Activated CD8-positive, alpha-beta memory T cell treated with anti-CD3 and anti-CD28 coated beads, Interleukin-2, amount 10 ng/mL, durations not matched to agents 7 days and 5 days (primary cell): ENCODE results near the gene MFF. TPM values are rescaled to one million over a fixed set of nuclear protein-coding genes. Genes with fewer than 3 reads are reported as not detected.
"Not testable (repeated sequence)": the region's sequence is repeated elsewhere in the genome, so short reads cannot be mapped to it uniquely, and the experiment has no call there.

Source experiments
- ATAC-seq: fragments of 150-1000 bp; cut with Tn5 transposase; one replicate; pipeline ENCODE4 v1.10.0; 2021; ENCODE audit warnings: moderate library complexity
- CTCF ChIA-PET: fragments of 350-600 bp; sonication (Branson Sonifier 250); formaldehyde crosslinking; loops from one replicate; lab custom pipeline; 2021; ENCODE audit warnings: antibody characterized with exemption; lab: Charles Lee
- DNase-seq: peaks from one replicate; pipeline ENCODE4 v3.0.0-alpha.2; 2020
- H3K27ac Mint-ChIP-seq: one replicate; pipeline ENCODE4 v1.8.0; 2021; ENCODE audit warnings: mild to moderate bottlenecking, mixed read lengths
- H3K27me3 Mint-ChIP-seq: one replicate; pipeline ENCODE4 v1.8.0; 2021; ENCODE audit warnings: mixed read lengths
- H3K36me3 Mint-ChIP-seq: one replicate; pipeline ENCODE4 v1.8.0; 2021; ENCODE audit warnings: mild to moderate bottlenecking, mixed read lengths
- H3K4me1 Mint-ChIP-seq: one replicate; pipeline ENCODE4 v1.8.0; 2021; ENCODE audit warnings: mixed read lengths
- H3K4me3 Mint-ChIP-seq: one replicate; pipeline ENCODE4 v1.8.0; 2021; ENCODE audit warnings: mild to moderate bottlenecking, moderate library complexity, mixed read lengths
- H3K9me3 Mint-ChIP-seq: one replicate; pipeline ENCODE4 v1.8.0; 2022; ENCODE audit warnings: low read depth, mixed read lengths
- total RNA-seq, 2 experiments: library from RNA; stranded (reverse); gene quantifications; one replicate each; pipeline ENCODE4 v1.2.3, GENCODE V29; 2021

Gene MFF
- total RNA-seq, 2 experiments from 2014 or later = 63.7 to 70.6 TPM

GRCh38 chr2:227374158-227374557 lies 49.1 kb downstream of the MFF start:
- Mint-ChIP-seq H3K9me3 (no peaks in the 10 kb centered on the region), H3K27me3 (peaks cover 11% of the 10 kb centered on the region), H3K4me3 (no peak overlapping the region), H3K36me3 (no peaks in the 10 kb centered on the region), H3K27ac (no peak overlapping the region), H3K4me1 (peaks cover 6% of the 10 kb centered on the region)
- DNase-seq (peak; percentile 68), ATAC-seq (peak; percentile 64)
- CTCF ChIA-PET = no interaction called here

DNA sequence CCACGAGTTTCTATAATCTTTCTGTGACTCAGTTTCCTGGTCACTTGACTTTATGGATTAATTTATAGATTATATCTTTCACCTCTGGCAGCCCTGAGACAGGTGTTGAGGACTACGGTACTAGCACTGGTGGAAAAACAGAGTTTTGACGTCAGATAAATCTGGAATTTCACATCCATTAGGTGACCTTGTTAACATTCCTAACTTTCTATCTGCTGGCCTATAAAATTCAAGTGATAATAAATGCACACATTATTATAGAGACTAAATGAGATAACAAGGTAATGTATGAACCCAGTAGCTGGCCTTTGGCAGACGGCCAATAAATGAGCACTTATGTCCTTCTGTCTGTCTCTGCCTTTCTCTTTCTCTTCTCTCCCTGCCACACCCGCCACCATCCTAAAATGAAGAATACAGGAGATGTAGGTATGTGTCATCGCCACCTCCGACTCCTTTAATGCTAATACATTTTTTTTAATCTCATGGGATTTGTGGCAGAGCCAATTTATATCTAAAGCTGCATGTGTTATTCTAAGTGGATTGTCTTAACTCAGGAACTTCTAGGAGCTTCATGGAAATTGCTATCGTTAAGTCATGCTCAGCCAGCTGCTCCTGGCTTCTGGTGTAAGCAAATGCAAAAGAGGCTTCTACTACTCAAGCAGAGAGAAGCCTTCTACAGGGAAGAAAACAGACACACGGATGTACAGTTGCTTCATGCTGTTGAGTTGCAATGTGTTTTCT lies 51.8 kb downstream of the MFF start:
- DNase-seq = no peak
- H3K27me3 Mint-ChIP-seq = peaks cover 16% of the 10 kb centered on the region
- peaks cover 6% of the 10 kb centered on the region for H3K4me1 Mint-ChIP-seq
- H3K36me3 Mint-ChIP-seq = no peaks in the 10 kb centered on the region
- CTCF ChIA-PET = interaction anchor here (1.6 kb wide), 1 partner anchor 55 kb away, joined by 3 read pairs; no protein-coding TSS in a partner anchor
- no peaks in the 10 kb centered on the region for H3K9me3 Mint-ChIP-seq
- ATAC-seq = no peak
- no peak overlapping the region for H3K4me3 Mint-ChIP-seq
- no peak overlapping the region for H3K27ac Mint-ChIP-seq

- Mint-ChIP-seq H3K27ac (no peak overlapping the region), H3K9me3 (no peaks in the 10 kb centered on the region), H3K27me3 (peaks cover 21% of the 10 kb centered on the region), H3K4me3 (no peak overlapping the region), H3K4me1 (peaks cover 6% of the 10 kb centered on the region), H3K36me3 (no peaks in the 10 kb centered on the region)
- DNase-seq (no peak), ATAC-seq (no peak)
- CTCF ChIA-PET = no interaction called here
Observed at GRCh38 chr2:227377467-227378351, 52.7 kb downstream of the MFF start.

GRCh38 chr2:227378371-227378782 lies 53.3 kb downstream of the MFF start:
- DNase-seq = no peak
- Mint-ChIP-seq H3K27me3 (peaks cover 21% of the 10 kb centered on the region), H3K36me3 (no peaks in the 10 kb centered on the region), H3K4me3 (no peak overlapping the region), H3K4me1 (peaks cover 6% of the 10 kb centered on the region), H3K27ac (no peak overlapping the region), H3K9me3 (no peaks in the 10 kb centered on the region)
- ATAC-seq = no peak
- CTCF ChIA-PET = no interaction called here

GRCh38 chr2:227379095-227379494 lies 54.0 kb downstream of the MFF start, which contains the start of gene TM4SF20:
Gene TM4SF20, minus strand, starts transcription at chr2:227379306. Its CDS starts 38 bp downstream, at chr2:227379268.
- CTCF ChIA-PET = interaction anchor here (0.7 kb wide), 1 partner anchor 251 kb away, joined by 3 read pairs; no protein-coding TSS in a partner anchor
- H3K36me3 Mint-ChIP-seq = no peaks in the 10 kb centered on the region
- peaks cover 5% of the 10 kb centered on the region for H3K4me1 Mint-ChIP-seq
- H3K9me3 Mint-ChIP-seq = no peaks in the 10 kb centered on the region
- ATAC-seq = no peak
- H3K27me3 Mint-ChIP-seq = peaks cover 24% of the 10 kb centered on the region
- no peak within 1 kb of the TSS for H3K4me3 Mint-ChIP-seq
- no peak for DNase-seq
- H3K27ac Mint-ChIP-seq = no peak within 1 kb of the TSS

GRCh38 chr2:227382241-227382835 lies 57.3 kb downstream of the MFF start:
- H3K4me1 Mint-ChIP-seq, H3K9me3 Mint-ChIP-seq, ATAC-seq, H3K4me3 Mint-ChIP-seq, H3K36me3 Mint-ChIP-seq, DNase-seq, CTCF ChIA-PET, H3K27ac Mint-ChIP-seq: not testable (repeated sequence)
- H3K27me3 Mint-ChIP-seq = peaks cover 21% of the 10 kb centered on the region

- CTCF ChIA-PET = no interaction called here
- ATAC-seq = no peak
- H3K9me3 Mint-ChIP-seq = no peaks in the 10 kb centered on the region
Observed at GRCh38 chr2:227383686-227384085, 58.6 kb downstream of the MFF start.

GRCh38 chr2:227386630-227387029 lies 61.6 kb downstream of the MFF start:
- DNase-seq (no peak), ATAC-seq (no peak)
- Mint-ChIP-seq H3K4me3 (no peak overlapping the region), H3K4me1 (peaks cover 5% of the 10 kb centered on the region), H3K27me3 (peaks cover 16% of the 10 kb centered on the region), H3K9me3 (no peaks in the 10 kb centered on the region), H3K27ac (no peak overlapping the region), H3K36me3 (no peaks in the 10 kb centered on the region)
- CTCF ChIA-PET = interaction anchor here (1.5 kb wide), 1 partner anchor 149 kb away, joined by 5 read pairs; no protein-coding TSS in a partner anchor

More at GRCh38 chr2:227383686-227384085, 58.6 kb downstream of the MFF start:
- no peak overlapping the region for H3K4me3 Mint-ChIP-seq
- peaks cover 21% of the 10 kb centered on the region for H3K27me3 Mint-ChIP-seq
- H3K36me3 Mint-ChIP-seq = no peaks in the 10 kb centered on the region
- H3K4me1 Mint-ChIP-seq = peaks cover 5% of the 10 kb centered on the region
- DNase-seq = no peak
- H3K27ac Mint-ChIP-seq = no peak overlapping the region

- H3K4me3 Mint-ChIP-seq, H3K36me3 Mint-ChIP-seq, H3K4me1 Mint-ChIP-seq, DNase-seq, H3K27me3 Mint-ChIP-seq, ATAC-seq, H3K9me3 Mint-ChIP-seq, H3K27ac Mint-ChIP-seq: not testable (repeated sequence)
- CTCF ChIA-PET = interaction anchor here (1.5 kb wide), 1 partner anchor 149 kb away, joined by 5 read pairs; no protein-coding TSS in a partner anchor
Observed at GRCh38 chr2:227387583-227387982, 62.5 kb downstream of the MFF start, which contains the start of gene SCYGR1. Gene SCYGR1, minus strand, starts transcription at chr2:227387949. Its CDS starts 0 bp downstream, at chr2:227387949.

- no peak for ATAC-seq
- DNase-seq = no peak
- Mint-ChIP-seq H3K27ac (no peak overlapping the region), H3K36me3 (no peaks in the 10 kb centered on the region), H3K9me3 (no peaks in the 10 kb centered on the region), H3K4me3 (no peak overlapping the region), H3K27me3 (peaks cover 8% of the 10 kb centered on the region), H3K4me1 (peaks cover 5% of the 10 kb centered on the region)
- CTCF ChIA-PET = interaction anchor here (0.8 kb wide), 1 partner anchor 306 kb away, joined by 3 read pairs; no protein-coding TSS in a partner anchor
Observed at GRCh38 chr2:227388537-227389011, 63.5 kb downstream of the MFF start.

DNA sequence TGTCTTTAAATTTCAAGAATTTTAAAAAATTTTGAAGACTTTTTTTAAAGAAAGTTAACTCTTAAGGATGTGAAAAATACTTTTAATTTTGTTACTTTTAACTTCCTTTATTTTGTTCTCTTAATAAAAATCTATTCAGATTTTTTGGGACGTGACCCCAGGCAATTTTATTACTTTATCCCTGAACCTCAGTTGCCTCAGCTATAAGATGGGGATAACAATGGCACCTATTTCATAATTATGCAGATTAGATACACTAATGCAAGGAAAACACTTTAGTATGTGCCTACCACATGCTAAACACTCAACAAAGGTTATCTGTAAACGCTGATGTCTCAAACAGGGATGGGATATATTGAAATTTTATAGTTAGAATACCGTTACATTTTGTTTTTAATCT lies 64.2 kb downstream of the MFF start:
- Mint-ChIP-seq H3K4me3 (no peak overlapping the region), H3K9me3 (no peaks in the 10 kb centered on the region), H3K4me1 (peaks cover 5% of the 10 kb centered on the region), H3K36me3 (no peaks in the 10 kb centered on the region), H3K27ac (no peak overlapping the region), H3K27me3 (peaks cover 6% of the 10 kb centered on the region)
- DNase-seq (no peak), ATAC-seq (no peak)
- CTCF ChIA-PET = no interaction called here

DNA sequence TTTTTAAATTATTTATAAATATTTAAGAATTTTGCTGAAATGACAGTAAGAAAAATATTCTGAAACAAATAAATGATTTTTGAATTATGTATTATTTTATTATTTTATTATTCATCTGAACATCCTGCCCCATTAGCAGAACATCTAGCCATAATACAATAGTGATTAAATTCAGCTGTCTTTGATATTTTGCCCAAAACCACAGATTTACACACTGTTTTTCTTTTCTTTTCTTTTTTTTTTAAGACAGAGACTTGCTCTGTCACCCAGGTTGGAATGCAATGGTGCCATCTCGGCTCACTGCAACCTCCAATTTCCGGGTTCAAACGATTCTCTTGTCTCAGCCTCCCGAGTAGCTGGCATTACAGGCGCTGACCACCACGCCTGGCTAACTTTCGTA lies 64.6 kb downstream of the MFF start:
- Mint-ChIP-seq H3K4me1 (peaks cover 5% of the 10 kb centered on the region), H3K27ac (no peak overlapping the region), H3K36me3 (no peaks in the 10 kb centered on the region), H3K27me3 (peaks cover 6% of the 10 kb centered on the region), H3K9me3 (no peaks in the 10 kb centered on the region), H3K4me3 (no peak overlapping the region)
- ATAC-seq (no peak), DNase-seq (no peak)
- CTCF ChIA-PET = no interaction called here
